ENCODE measurements around the gene CDKAL1. TPM values are rescaled to one million over a fixed set of nuclear protein-coding genes. Genes with fewer than 3 reads are reported as not detected.
"Not testable (repeated sequence)": the region's sequence is repeated elsewhere in the genome, so short reads cannot be mapped to it uniquely, and the experiment has no call there.

CDKAL1 gene
- total RNA-seq, 1 donor from 2014 or later, result 11.2 TPM

GRCh38 chr6:20589266-20589665, 55.0 kb downstream of the CDKAL1 start:
- no peak for DNase-seq (ENCODE audit: extremely low read depth, low read depth, low spot score)

GRCh38 chr6:20590476-20590875, 56.2 kb downstream of the CDKAL1 start:
- not testable (repeated sequence) for DNase-seq (ENCODE audit: extremely low read depth, low read depth, low spot score)

GRCh38 chr6:20594299-20594853, 60.1 kb downstream of the CDKAL1 start:
- DNase-seq (ENCODE audit: extremely low read depth, low read depth, low spot score), result not testable (repeated sequence)

- DNase-seq (ENCODE audit: extremely low read depth, low read depth, low spot score), result no peak
Observed at GRCh38 chr6:20599302-20600051, 65.2 kb downstream of the CDKAL1 start.

GRCh38 chr6:20600831-20601230, 66.6 kb downstream of the CDKAL1 start:
- no peak for DNase-seq (ENCODE audit: extremely low read depth, low read depth, low spot score)

GRCh38 chr6:20604159-20604558, 69.9 kb downstream of the CDKAL1 start:
- DNase-seq (ENCODE audit: extremely low read depth, low read depth, low spot score), result no peak

- no peak for DNase-seq (ENCODE audit: extremely low read depth, low read depth, low spot score)
Observed at GRCh38 chr6:20605061-20605460, 70.8 kb downstream of the CDKAL1 start.

- no peak for DNase-seq (ENCODE audit: extremely low read depth, low read depth, low spot score)
Observed at GRCh38 chr6:20605581-20605980, 71.3 kb downstream of the CDKAL1 start.

GRCh38 chr6:20606831-20607230, 72.6 kb downstream of the CDKAL1 start:
- no peak for DNase-seq (ENCODE audit: extremely low read depth, low read depth, low spot score)

GRCh38 chr6:20608356-20608755, 74.1 kb downstream of the CDKAL1 start:
- DNase-seq (ENCODE audit: extremely low read depth, low read depth, low spot score), result no peak

GRCh38 chr6:20608905-20609304, 74.6 kb downstream of the CDKAL1 start:
- DNase-seq (ENCODE audit: extremely low read depth, low read depth, low spot score), result no peak

- not testable (repeated sequence) for DNase-seq (ENCODE audit: extremely low read depth, low read depth, low spot score)
Observed at GRCh38 chr6:20609924-20610323, 75.7 kb downstream of the CDKAL1 start.

- no peak for DNase-seq (ENCODE audit: extremely low read depth, low read depth, low spot score)
Observed at GRCh38 chr6:20610636-20611370, 76.5 kb downstream of the CDKAL1 start.

GRCh38 chr6:20617537-20617936, 83.3 kb downstream of the CDKAL1 start:
- DNase-seq (ENCODE audit: extremely low read depth, low read depth, low spot score), result not testable (repeated sequence)

GRCh38 chr6:20620043-20620442, 85.8 kb downstream of the CDKAL1 start:
- DNase-seq (ENCODE audit: extremely low read depth, low read depth, low spot score), result no peak

- no peak for DNase-seq (ENCODE audit: extremely low read depth, low read depth, low spot score)
Observed at GRCh38 chr6:20623761-20624160, 89.5 kb downstream of the CDKAL1 start.

- DNase-seq (ENCODE audit: extremely low read depth, low read depth, low spot score), result no peak
Observed at GRCh38 chr6:20626165-20626564, 91.9 kb downstream of the CDKAL1 start.

- DNase-seq (ENCODE audit: extremely low read depth, low read depth, low spot score), result no peak
Observed at GRCh38 chr6:20629509-20629908, 95.3 kb downstream of the CDKAL1 start.

- no peak for DNase-seq (ENCODE audit: extremely low read depth, low read depth, low spot score)
Observed at GRCh38 chr6:20630136-20630535, 95.9 kb downstream of the CDKAL1 start.

- no peak for DNase-seq (ENCODE audit: extremely low read depth, low read depth, low spot score)
Observed at GRCh38 chr6:20630617-20631548, 96.6 kb downstream of the CDKAL1 start.

GRCh38 chr6:20631549-20631924, 97.3 kb downstream of the CDKAL1 start:
- DNase-seq (ENCODE audit: extremely low read depth, low read depth, low spot score), result no peak

All from glomerular endothelial cell (primary cell).